ENCODE data around the gene CFAP65. TPM values are rescaled to one million over a fixed set of nuclear protein-coding genes. Genes with fewer than 3 reads are reported as not detected.

Gene CFAP65
- total RNA-seq, 1 experiment from 2014 or later = 0.52 TPM

DNA sequence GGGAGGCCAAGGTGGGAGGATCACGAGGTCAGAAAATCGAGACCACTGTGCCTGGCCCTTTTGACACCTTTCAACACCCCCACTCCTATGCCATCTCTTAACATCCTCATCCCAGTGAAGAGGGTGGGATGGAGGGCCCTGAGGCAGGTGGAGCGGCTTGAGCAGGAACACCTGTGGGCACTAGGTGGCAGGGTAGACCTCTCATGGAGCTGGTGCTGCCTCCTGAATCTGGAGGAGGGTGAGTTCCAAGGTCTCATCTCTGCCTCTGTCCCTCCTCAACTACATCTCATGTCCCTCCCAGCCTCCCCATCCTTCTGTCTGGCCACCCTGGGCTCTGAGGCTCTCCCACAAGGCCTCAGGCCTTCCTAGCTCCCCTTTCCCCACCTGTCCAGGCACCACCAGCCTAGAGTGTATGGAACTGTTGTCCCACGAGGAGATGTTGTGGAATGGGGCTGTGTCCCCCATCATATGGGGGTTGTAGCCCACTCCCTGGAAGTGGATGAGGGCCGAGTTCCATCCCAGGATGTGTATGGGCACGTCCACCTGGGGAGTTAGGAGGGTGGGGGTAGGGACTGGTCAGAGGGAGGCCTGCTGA is 31.1 kb downstream of the CFAP65 start (continued):
- no peak for TF ChIP-seq CEBPB (IDR thresholded peaks at IDR 0.05; ENCODE audit: low read depth)
- TF ChIP-seq, protein P1, sequence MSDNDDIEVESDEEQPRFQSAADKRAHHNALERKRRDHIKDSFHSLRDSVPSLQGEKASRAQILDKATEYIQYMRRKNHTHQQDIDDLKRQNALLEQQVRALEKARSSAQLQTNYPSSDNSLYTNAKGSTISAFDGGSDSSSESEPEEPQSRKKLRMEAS (IDR thresholded peaks at IDR 0.05) = no peak
- peak; percentile 70 for TF ChIP-seq RAD21 (IDR thresholded peaks at IDR 0.05; ENCODE audit: low read depth)
- no peak for TF ChIP-seq POLR2AphosphoS5 (IDR thresholded peaks at IDR 0.05; ENCODE audit: low read depth, low read length)
- TF ChIP-seq YY1 (IDR thresholded peaks at IDR 0.05; ENCODE audit: extremely low read depth, insufficient replicate concordance, low read depth, low read length) = no peak
- TF ChIP-seq ELF1 (IDR thresholded peaks at IDR 0.05; ENCODE audit: borderline replicate concordance, low read depth) = no peak
- TF ChIP-seq ZFX (IDR thresholded peaks at IDR 0.05) = no peak
- no peak for TF ChIP-seq POLR2A (IDR thresholded peaks at IDR 0.05; ENCODE audit: borderline replicate concordance, extremely low read depth, insufficient read depth, insufficient read length)
- TF ChIP-seq JUND (IDR thresholded peaks at IDR 0.05) = no peak

- ChIA-PET CTCF (interaction anchor here (1.8 to 5.1 kb wide), 2 partner anchors 110 to 146 kb away, joined by 9 to 30 read pairs; no protein-coding TSS in a partner anchor), RAD21 (ENCODE audit: low non-redundant PET in 1 of 2, low total read pairs in 2 of 2, uncharacterized antibody in 2 of 2, unreplicated experiment in 2 of 2) (interaction anchor here in 1 of 2 experiments (1.4 kb wide), 1 partner anchor 146 kb away, joined by 4 read pairs; no protein-coding TSS in a partner anchor), POLR2A (interaction anchor here (2.5 kb wide), 1 partner anchor 7 kb away, joined by 9 read pairs; no protein-coding TSS in a partner anchor)
- ATAC-seq (no peak), DNase-seq (ENCODE audit: low read depth, low spot score) (no peak)
- no peaks in the 10 kb centered on the region; a peak in 1 of 4 replicates for H3K9me3 ChIP-seq (ENCODE audit: control insufficient read depth in 1 of 2, insufficient read depth in 1 of 2, low read depth in 1 of 2, low read length in 2 of 2)
- no peaks in the 10 kb centered on the region for H3K4me1 ChIP-seq (ENCODE audit: control insufficient read depth in 1 of 2, insufficient read depth in 2 of 2, low read length in 2 of 2)
- intact Hi-C loops (cut with micrococcal nuclease) = no loop called here
- H3K79me2 ChIP-seq (ENCODE audit: insufficient read depth, low read length) = no peaks in the 10 kb centered on the region
- H3K36me3 ChIP-seq (ENCODE audit: control insufficient read depth in 1 of 2, insufficient read depth in 2 of 2, low read length in 2 of 2) = no peaks in the 10 kb centered on the region
- H3K9ac ChIP-seq (ENCODE audit: low read length) = no peak overlapping the region
- H3K27me3 ChIP-seq (ENCODE audit: insufficient read depth, low read length) = no peaks in the 10 kb centered on the region
- no peak overlapping the region for H2AFZ ChIP-seq (ENCODE audit: low read depth, low read length, poor library complexity, severe bottlenecking)
- no peak overlapping the region for H3K4me3 ChIP-seq (replicated peaks in 1 of 2; ENCODE audit: low read depth in 1 of 2, low read length in 2 of 2)
- no TSS peak for BruUV-seq (replicated peaks)
- H3K27ac ChIP-seq (ENCODE audit: low read depth, low read length) = no peak overlapping the region
- H4K20me1 ChIP-seq (ENCODE audit: insufficient read depth) = no peaks in the 10 kb centered on the region
- no peak overlapping the region for H3K4me2 ChIP-seq (ENCODE audit: low read length)
- TF ChIP-seq CEBPB (IDR thresholded peaks at IDR 0.05; ENCODE audit: low read depth) (no peak), ZFX (IDR thresholded peaks at IDR 0.05) (no peak), TCF7L2 (IDR thresholded peaks at IDR 0.05; ENCODE audit: borderline replicate concordance, extremely low read depth, insufficient read depth, insufficient read length) (no peak), SIN3A (IDR thresholded peaks at IDR 0.05; ENCODE audit: low read depth) (no peak), ZBTB33 (IDR thresholded peaks at IDR 0.05; ENCODE audit: extremely low read depth, insufficient replicate concordance, low read length) (no peak), CBX3 (IDR thresholded peaks at IDR 0.05; ENCODE audit: low read depth) (no peak), EGR1 (IDR thresholded peaks at IDR 0.05; ENCODE audit: low read depth) (no peak), YY1 (IDR thresholded peaks at IDR 0.05; ENCODE audit: extremely low read depth, insufficient replicate concordance, low read depth, low read length) (no peak), FOSL1 (IDR thresholded peaks at IDR 0.05; ENCODE audit: low read depth) (no peak), POLR2AphosphoS5 (IDR thresholded peaks at IDR 0.05; ENCODE audit: low read depth, low read length) (no peak), SRF (IDR thresholded peaks at IDR 0.05; ENCODE audit: low read depth) (no peak), SP1 (IDR thresholded peaks at IDR 0.05; ENCODE audit: low read depth) (no peak)
- TF ChIP-seq, protein P1 (IDR thresholded peaks at IDR 0.05) = no peak
- TF ChIP-seq, protein P2, sequence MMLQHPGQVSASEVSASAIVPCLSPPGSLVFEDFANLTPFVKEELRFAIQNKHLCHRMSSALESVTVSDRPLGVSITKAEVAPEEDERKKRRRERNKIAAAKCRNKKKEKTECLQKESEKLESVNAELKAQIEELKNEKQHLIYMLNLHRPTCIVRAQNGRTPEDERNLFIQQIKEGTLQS (IDR thresholded peaks at IDR 0.05) = no peak
- TF ChIP-seq, protein P3, sequence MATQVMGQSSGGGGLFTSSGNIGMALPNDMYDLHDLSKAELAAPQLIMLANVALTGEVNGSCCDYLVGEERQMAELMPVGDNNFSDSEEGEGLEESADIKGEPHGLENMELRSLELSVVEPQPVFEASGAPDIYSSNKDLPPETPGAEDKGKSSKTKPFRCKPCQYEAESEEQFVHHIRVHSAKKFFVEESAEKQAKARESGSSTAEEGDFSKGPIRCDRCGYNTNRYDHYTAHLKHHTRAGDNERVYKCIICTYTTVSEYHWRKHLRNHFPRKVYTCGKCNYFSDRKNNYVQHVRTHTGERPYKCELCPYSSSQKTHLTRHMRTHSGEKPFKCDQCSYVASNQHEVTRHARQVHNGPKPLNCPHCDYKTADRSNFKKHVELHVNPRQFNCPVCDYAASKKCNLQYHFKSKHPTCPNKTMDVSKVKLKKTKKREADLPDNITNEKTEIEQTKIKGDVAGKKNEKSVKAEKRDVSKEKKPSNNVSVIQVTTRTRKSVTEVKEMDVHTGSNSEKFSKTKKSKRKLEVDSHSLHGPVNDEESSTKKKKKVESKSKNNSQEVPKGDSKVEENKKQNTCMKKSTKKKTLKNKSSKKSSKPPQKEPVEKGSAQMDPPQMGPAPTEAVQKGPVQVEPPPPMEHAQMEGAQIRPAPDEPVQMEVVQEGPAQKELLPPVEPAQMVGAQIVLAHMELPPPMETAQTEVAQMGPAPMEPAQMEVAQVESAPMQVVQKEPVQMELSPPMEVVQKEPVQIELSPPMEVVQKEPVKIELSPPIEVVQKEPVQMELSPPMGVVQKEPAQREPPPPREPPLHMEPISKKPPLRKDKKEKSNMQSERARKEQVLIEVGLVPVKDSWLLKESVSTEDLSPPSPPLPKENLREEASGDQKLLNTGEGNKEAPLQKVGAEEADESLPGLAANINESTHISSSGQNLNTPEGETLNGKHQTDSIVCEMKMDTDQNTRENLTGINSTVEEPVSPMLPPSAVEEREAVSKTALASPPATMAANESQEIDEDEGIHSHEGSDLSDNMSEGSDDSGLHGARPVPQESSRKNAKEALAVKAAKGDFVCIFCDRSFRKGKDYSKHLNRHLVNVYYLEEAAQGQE (IDR thresholded peaks at IDR 0.05; ENCODE audit: low read depth) = no peak
- no peaks in the 10 kb centered on the region for H3K9me2 ChIP-seq (ENCODE audit: insufficient read depth)
Observed at GRCh38 chr2:219009294-219009693, 32.0 kb downstream of the CFAP65 start.
